ENCODE measurements around the gene NHLRC4.

The NHLRC4 gene

GRCh38 chr16:593807-594206, 27.0 kb downstream of the NHLRC4 start (continued):
- no peak for TF ChIP-seq PRDM6 (tag by site-specific recombination; IDR thresholded peaks at IDR 0.05)
- TF ChIP-seq ZNF776 (tag by site-specific recombination; IDR thresholded peaks at IDR 0.05; ENCODE audit: borderline replicate concordance), result no peak
- TF ChIP-seq ZNF248 (tag by site-specific recombination; IDR thresholded peaks at IDR 0.05), result no peak
- TF ChIP-seq ZNF596 (tag by site-specific recombination; IDR thresholded peaks at IDR 0.05), result no peak
- TF ChIP-seq ZNF623 (tag by site-specific recombination; IDR thresholded peaks at IDR 0.05), result no peak
- TF ChIP-seq GLIS1 (tag by site-specific recombination; IDR thresholded peaks at IDR 0.05), result 0 out of 2 replicates have a peak, but pooled peaks have one; percentile 10
- no peak for TF ChIP-seq ZNF341 (tag by site-specific recombination; IDR thresholded peaks at IDR 0.05; ENCODE audit: low read depth)
- no peak for TF ChIP-seq TCF7L2 (IDR thresholded peaks at IDR 0.05; ENCODE audit: borderline replicate concordance, low read depth, low read length)
- no peak for TF ChIP-seq ZNF16 (tag by site-specific recombination; IDR thresholded peaks at IDR 0.05; ENCODE audit: low read depth)
- TF ChIP-seq ZNF416 (tag by site-specific recombination; IDR thresholded peaks at IDR 0.05), result no peak
- TF ChIP-seq ZNF585B (tag by site-specific recombination; IDR thresholded peaks at IDR 0.05), result no peak
- no peak for TF ChIP-seq INSM2 (tag by site-specific recombination; IDR thresholded peaks at IDR 0.05)
- TF ChIP-seq GLI2 (tag by site-specific recombination; IDR thresholded peaks at IDR 0.05; ENCODE audit: borderline replicate concordance, low read depth), result no peak
- TF ChIP-seq ZNF626 (tag by site-specific recombination; IDR thresholded peaks at IDR 0.05), result no peak
- no peak for TF ChIP-seq ZIC2 (tag by site-specific recombination; IDR thresholded peaks at IDR 0.05)
- TF ChIP-seq YY1 (tag by site-specific recombination; IDR thresholded peaks at IDR 0.05), result no peak
- TF ChIP-seq KLF17 (tag by site-specific recombination; IDR thresholded peaks at IDR 0.05), result peak; percentile 17; the same call in 1 of the 2 replicates

GRCh38 chr16:595094-595528, 28.3 kb downstream of the NHLRC4 start:
- Histone ChIP-seq H3K27ac (ENCODE audit: extremely low read depth, low read depth, low read length) (no peak overlapping the region), H3K4me3 (ENCODE audit: low read depth, low read length) (no peak overlapping the region), H3K36me3 (ENCODE audit: control insufficient read depth in 2 of 2, insufficient read depth in 1 of 2, low read length in 2 of 2) (peaks cover 0 to 21% of the 10 kb centered on the region in 2 experiments; a peak in 1 of 3 replicates), H3K4me1 (ENCODE audit: control insufficient read depth, insufficient read depth, low read length) (peaks cover 10% of the 10 kb centered on the region; the same call in 1 of the 2 replicates), H3K9me3 (ENCODE audit: control insufficient read depth, insufficient read depth, low read depth, low read length) (no peaks in the 10 kb centered on the region)
- ChIA-PET POLR2A (no interaction called here), CTCF (interaction anchor here (0.7 to 1.1 kb wide), 2 partner anchors 18 to 87 kb away, joined by 3 read pairs; no protein-coding TSS in a partner anchor)
- TF ChIP-seq ZNF362 (tag by site-specific recombination; IDR thresholded peaks at IDR 0.05) (no peak), EGR2 (tag by site-specific recombination; IDR thresholded peaks at IDR 0.05; ENCODE audit: low read depth) (0 out of 2 replicates have a peak, but pooled peaks have one; percentile 23), ZNF366 (tag by site-specific recombination; conservative IDR thresholded peaks at IDR 0.05) (no peak)

Measured in HEK293 (cell line).